HG02798 (cell line): ENCODE results near the gene VPS37C.
"Not testable (repeated sequence)": the region's sequence is repeated elsewhere in the genome, so short reads cannot be mapped to it uniquely, and the experiment has no call there.

ENCODE experiments used
- ATAC-seq: cut with Tn5 transposase; IDR thresholded peaks from one replicate; pipeline ENCODE4 v1.9.1; 2021; ENCODE audit warnings: mild to moderate bottlenecking; ENCODE audit not compliant: unreplicated experiment, poor library complexity

VPS37C gene

GRCh38 chr11:61161190-61162091 lies at the start of gene VPS37C:
Gene VPS37C (minus strand): TSS chr11:61161426. CDS start chr11:61138829, 22,597 bp downstream.
- ATAC-seq = peak; percentile 84

- not testable (repeated sequence) for ATAC-seq
Observed at GRCh38 chr11:61210629-61211028, 49.4 kb upstream of the VPS37C start.

- ATAC-seq = not testable (repeated sequence)
Observed at GRCh38 chr11:61207636-61208310, 46.5 kb upstream of the VPS37C start.

GRCh38 chr11:61204502-61205059 lies 43.4 kb upstream of the VPS37C start:
- not testable (repeated sequence) for ATAC-seq

- not testable (repeated sequence) for ATAC-seq
Observed at GRCh38 chr11:61203873-61204272, 42.6 kb upstream of the VPS37C start.

- ATAC-seq = not testable (repeated sequence)
Observed at GRCh38 chr11:61202950-61203746, 41.9 kb upstream of the VPS37C start, which contains the start of gene PGA3. Gene PGA3 (plus strand): TSS chr11:61203515. CDS start chr11:61203565, 50 bp downstream.

- ATAC-seq = no peak
Observed at GRCh38 chr11:61201476-61201875, 40.2 kb upstream of the VPS37C start.

- no peak for ATAC-seq
Observed at GRCh38 chr11:61198948-61199523, 37.8 kb upstream of the VPS37C start.

- ATAC-seq = no peak
Observed at GRCh38 chr11:61198361-61198760, 37.1 kb upstream of the VPS37C start.

GRCh38 chr11:61195719-61196118 lies 34.5 kb upstream of the VPS37C start:
- no peak for ATAC-seq

- ATAC-seq = no peak
Observed at GRCh38 chr11:61194981-61195695, 33.9 kb upstream of the VPS37C start.

- ATAC-seq = no peak
Observed at GRCh38 chr11:61194169-61194671, 33.0 kb upstream of the VPS37C start.

GRCh38 chr11:61193596-61193995 lies 32.4 kb upstream of the VPS37C start:
- ATAC-seq = no peak

GRCh38 chr11:61189933-61190332 lies 28.7 kb upstream of the VPS37C start:
- ATAC-seq = no peak

- no peak for ATAC-seq
Observed at GRCh38 chr11:61187505-61188130, 26.4 kb upstream of the VPS37C start.

- no peak for ATAC-seq
Observed at GRCh38 chr11:61186504-61186903, 25.3 kb upstream of the VPS37C start.

- ATAC-seq = no peak
Observed at GRCh38 chr11:61183645-61184044, 22.4 kb upstream of the VPS37C start.

- no peak for ATAC-seq
Observed at GRCh38 chr11:61181489-61181888, 20.3 kb upstream of the VPS37C start.

GRCh38 chr11:61180205-61180604 lies 19.0 kb upstream of the VPS37C start:
- ATAC-seq = not testable (repeated sequence)
